DLD1 (cell line): ENCODE measurements around the gene RABGGTB.
"Not testable (repeated sequence)": the region's sequence is repeated elsewhere in the genome, so short reads cannot be mapped to it uniquely, and the experiment has no call there.

ENCODE experiments used
- in situ Hi-C: cut with HindIII; loops from 2 replicates; pipeline ENCODE4 v1.10.0; 2017; ENCODE audit warnings: low sequenced_read_pairs

The RABGGTB gene

GRCh38 chr1:75785983-75786853 is at the start of gene RABGGTB:
Gene RABGGTB (plus strand): TSS chr1:75786256. CDS start chr1:75786272, 16 bp downstream.
- in situ Hi-C loops, result no loop called here

GRCh38 chr1:75742047-75742625 is 43.9 kb upstream of the RABGGTB start:
- in situ Hi-C loops, result no loop called here

- in situ Hi-C loops, result no loop called here
Observed at GRCh38 chr1:75745276-75745675, 40.8 kb upstream of the RABGGTB start.

GRCh38 chr1:75757210-75757609 is 28.8 kb upstream of the RABGGTB start:
- in situ Hi-C loops, result not testable (repeated sequence)

- in situ Hi-C loops, result not testable (repeated sequence)
Observed at GRCh38 chr1:75758543-75758942, 27.5 kb upstream of the RABGGTB start.

- in situ Hi-C loops, result no loop called here
Observed at GRCh38 chr1:75764057-75764655, 21.9 kb upstream of the RABGGTB start.

- in situ Hi-C loops, result no loop called here
Observed at GRCh38 chr1:75765697-75766355, 20.2 kb upstream of the RABGGTB start.

GRCh38 chr1:75768016-75768415 is 18.0 kb upstream of the RABGGTB start:
- in situ Hi-C loops, result no loop called here

GRCh38 chr1:75770761-75771160 is 15.3 kb upstream of the RABGGTB start:
- in situ Hi-C loops, result no loop called here

- in situ Hi-C loops, result no loop called here
Observed at GRCh38 chr1:75771978-75772377, 14.1 kb upstream of the RABGGTB start.

- in situ Hi-C loops, result not testable (repeated sequence)
Observed at GRCh38 chr1:75777812-75778211, 8.2 kb upstream of the RABGGTB start.

GRCh38 chr1:75778694-75779093 is 7.4 kb upstream of the RABGGTB start:
- in situ Hi-C loops, result not testable (repeated sequence)

- in situ Hi-C loops, result not testable (repeated sequence)
Observed at GRCh38 chr1:75780183-75780582, 5.9 kb upstream of the RABGGTB start.

GRCh38 chr1:75783920-75784319 is 2.1 kb upstream of the RABGGTB start:
- in situ Hi-C loops, result not testable (repeated sequence)

- in situ Hi-C loops, result no loop called here
Observed at GRCh38 chr1:75785320-75785982, 605 bp upstream of the RABGGTB start.

- in situ Hi-C loops, result no loop called here
Observed at GRCh38 chr1:75786901-75787493, 941 bp downstream of the RABGGTB start.

GRCh38 chr1:75787524-75787923 is 1.5 kb downstream of the RABGGTB start:
- in situ Hi-C loops, result no loop called here

- in situ Hi-C loops, result no loop called here
Observed at GRCh38 chr1:75789988-75790387, 3.9 kb downstream of the RABGGTB start.

- in situ Hi-C loops, result no loop called here
Observed at GRCh38 chr1:75791022-75791421, 5.0 kb downstream of the RABGGTB start.

- in situ Hi-C loops, result no loop called here
Observed at GRCh38 chr1:75792091-75792490, 6.0 kb downstream of the RABGGTB start.
